SU-DHL-6 (cell line): Measurements from ENCODE around the gene TRNT1.

Source experiments
- EZH2phosphoT487 ChIP-seq: fragments of 200-600 bp; sonication (generic), shearing (Covaris generic); conservative IDR thresholded peaks from 2 replicates; pipeline ENCODE4 v1.6.1; 2018; ENCODE audit warnings: mild to moderate bottlenecking, antibody characterized with exemption, low read length, moderate library complexity, mixed read lengths
- TF ChIP-seq, protein P1 (sequence below): fragments of 200-600 bp; sonication (generic); IDR thresholded peaks from one replicate; pipeline ENCODE4 v1.5.1; 2017; ENCODE audit warnings: antibody characterized with exemption, mild to moderate bottlenecking, low read length, moderate library complexity; ENCODE audit not compliant: insufficient read depth, poor library complexity, severe bottlenecking

GRCh38 chr3:3113042-3113709, 13.6 kb upstream of the TRNT1 start:
- TF ChIP-seq, protein P1, sequence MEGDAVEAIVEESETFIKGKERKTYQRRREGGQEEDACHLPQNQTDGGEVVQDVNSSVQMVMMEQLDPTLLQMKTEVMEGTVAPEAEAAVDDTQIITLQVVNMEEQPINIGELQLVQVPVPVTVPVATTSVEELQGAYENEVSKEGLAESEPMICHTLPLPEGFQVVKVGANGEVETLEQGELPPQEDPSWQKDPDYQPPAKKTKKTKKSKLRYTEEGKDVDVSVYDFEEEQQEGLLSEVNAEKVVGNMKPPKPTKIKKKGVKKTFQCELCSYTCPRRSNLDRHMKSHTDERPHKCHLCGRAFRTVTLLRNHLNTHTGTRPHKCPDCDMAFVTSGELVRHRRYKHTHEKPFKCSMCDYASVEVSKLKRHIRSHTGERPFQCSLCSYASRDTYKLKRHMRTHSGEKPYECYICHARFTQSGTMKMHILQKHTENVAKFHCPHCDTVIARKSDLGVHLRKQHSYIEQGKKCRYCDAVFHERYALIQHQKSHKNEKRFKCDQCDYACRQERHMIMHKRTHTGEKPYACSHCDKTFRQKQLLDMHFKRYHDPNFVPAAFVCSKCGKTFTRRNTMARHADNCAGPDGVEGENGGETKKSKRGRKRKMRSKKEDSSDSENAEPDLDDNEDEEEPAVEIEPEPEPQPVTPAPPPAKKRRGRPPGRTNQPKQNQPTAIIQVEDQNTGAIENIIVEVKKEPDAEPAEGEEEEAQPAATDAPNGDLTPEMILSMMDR, result no peak
- no peak for TF ChIP-seq EZH2phosphoT487
